ENCODE measurements around the gene MAPRE3.
"Not testable (repeated sequence)": the region's sequence is repeated elsewhere in the genome, so short reads cannot be mapped to it uniquely, and the experiment has no call there.

Gene MAPRE3

GRCh38 chr2:26970244-26970927 is at the start of gene MAPRE3:
MAPRE3 (plus strand) TSS chr2:26970637; CDS start chr2:27022219, 51,582 bp downstream.
- peak; percentile 56 for DNase-seq (ENCODE audit: low read depth)

GRCh38 chr2:26921323-26921722 is 49.1 kb upstream of the MAPRE3 start:
- no peak for DNase-seq (ENCODE audit: low read depth)

GRCh38 chr2:26922405-26923188 is 47.8 kb upstream of the MAPRE3 start:
- DNase-seq (ENCODE audit: low read depth), result peak; percentile 37

- DNase-seq (ENCODE audit: low read depth), result not testable (repeated sequence)
Measured at GRCh38 chr2:26923189-26923466, 47.3 kb upstream of the MAPRE3 start.

GRCh38 chr2:26924731-26925099 is 45.7 kb upstream of the MAPRE3 start:
- no peak for DNase-seq (ENCODE audit: low read depth)

GRCh38 chr2:26925100-26925791 is 45.2 kb upstream of the MAPRE3 start:
- peak; percentile 20 for DNase-seq (ENCODE audit: low read depth)

GRCh38 chr2:26927221-26927620 is 43.2 kb upstream of the MAPRE3 start:
- DNase-seq (ENCODE audit: low read depth), result no peak

GRCh38 chr2:26932974-26933373 is 37.5 kb upstream of the MAPRE3 start:
- no peak for DNase-seq (ENCODE audit: low read depth)

- no peak for DNase-seq (ENCODE audit: low read depth)
Measured at GRCh38 chr2:26933431-26934334, 36.8 kb upstream of the MAPRE3 start.

- no peak for DNase-seq (ENCODE audit: low read depth)
Measured at GRCh38 chr2:26934335-26934724, 36.1 kb upstream of the MAPRE3 start.

- no peak for DNase-seq (ENCODE audit: low read depth)
Measured at GRCh38 chr2:26934985-26935384, 35.5 kb upstream of the MAPRE3 start.

- no peak for DNase-seq (ENCODE audit: low read depth)
Measured at GRCh38 chr2:26936855-26937254, 33.6 kb upstream of the MAPRE3 start.

GRCh38 chr2:26938399-26939118 is 31.9 kb upstream of the MAPRE3 start:
- no peak for DNase-seq (ENCODE audit: low read depth)

GRCh38 chr2:26940001-26940400 is 30.4 kb upstream of the MAPRE3 start:
- DNase-seq (ENCODE audit: low read depth), result no peak

GRCh38 chr2:26941486-26941885 is 29.0 kb upstream of the MAPRE3 start:
- DNase-seq (ENCODE audit: low read depth), result no peak

GRCh38 chr2:26942543-26943295 is 27.7 kb upstream of the MAPRE3 start:
- peak; percentile 41 for DNase-seq (ENCODE audit: low read depth)

- DNase-seq (ENCODE audit: low read depth), result no peak
Measured at GRCh38 chr2:26945991-26946750, 24.3 kb upstream of the MAPRE3 start.

- peak; percentile 29 for DNase-seq (ENCODE audit: low read depth)
Measured at GRCh38 chr2:26946841-26947784, 23.3 kb upstream of the MAPRE3 start.

- DNase-seq (ENCODE audit: low read depth), result no peak
Measured at GRCh38 chr2:26948800-26949199, 21.6 kb upstream of the MAPRE3 start.

All from iris pigment epithelial cell (primary cell).